HG03045 (cell line): ENCODE results near the gene PRR29.

Experiments
- ATAC-seq: cut with Tn5 transposase; IDR thresholded peaks from one replicate; pipeline ENCODE4 v1.9.1; 2021; ENCODE audit warnings: mild to moderate bottlenecking, moderate library complexity; ENCODE audit not compliant: unreplicated experiment

The PRR29 gene

GRCh38 chr17:64038331-64039105, 40.4 kb downstream of the PRR29 start:
- ATAC-seq = no peak

GRCh38 chr17:64039106-64039400, 40.9 kb downstream of the PRR29 start:
- ATAC-seq = no peak

- no peak for ATAC-seq
Measured at GRCh38 chr17:64040206-64040605, 42.1 kb downstream of the PRR29 start.

- ATAC-seq = no peak
Measured at GRCh38 chr17:64041912-64042311, 43.8 kb downstream of the PRR29 start.

- ATAC-seq = no peak
Measured at GRCh38 chr17:64042700-64043485, 44.7 kb downstream of the PRR29 start.

GRCh38 chr17:64045176-64045575, 47.0 kb downstream of the PRR29 start:
- ATAC-seq = no peak

GRCh38 chr17:64048805-64049204, 50.7 kb downstream of the PRR29 start:
- no peak for ATAC-seq

- ATAC-seq = no peak
Measured at GRCh38 chr17:64051153-64051552, 53.0 kb downstream of the PRR29 start.

- ATAC-seq = no peak
Measured at GRCh38 chr17:64053101-64053500, 55.0 kb downstream of the PRR29 start.
